ENCODE results near the gene VGLL3. TPM values are rescaled to one million over a fixed set of nuclear protein-coding genes. Genes with fewer than 3 reads are reported as not detected.

The VGLL3 gene, protein sequence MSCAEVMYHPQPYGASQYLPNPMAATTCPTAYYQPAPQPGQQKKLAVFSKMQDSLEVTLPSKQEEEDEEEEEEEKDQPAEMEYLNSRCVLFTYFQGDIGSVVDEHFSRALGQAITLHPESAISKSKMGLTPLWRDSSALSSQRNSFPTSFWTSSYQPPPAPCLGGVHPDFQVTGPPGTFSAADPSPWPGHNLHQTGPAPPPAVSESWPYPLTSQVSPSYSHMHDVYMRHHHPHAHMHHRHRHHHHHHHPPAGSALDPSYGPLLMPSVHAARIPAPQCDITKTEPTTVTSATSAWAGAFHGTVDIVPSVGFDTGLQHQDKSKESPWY
- total RNA-seq, result 10 to 100 TPM in 1 of 3 donors, 1 to 10 TPM in 2; 1.5 to 30.5 (median 6.3) TPM
- long read RNA-seq, donor 1, full-length matches to known transcripts, result 3 of 7 reads
- long read RNA-seq, donor 1, partial matches to known transcripts, result 0 of 7 reads
- long read RNA-seq, donor 1, other reads (novel, unspliced or antisense), result 4 of 7 reads
- long read RNA-seq, donor 2, result 0 reads

GRCh38 chr3:86990734-86991481, at the start of gene VGLL3:
VGLL3 (minus strand) TSS chr3:86991149; CDS start chr3:86990743, 406 bp downstream.
- intact Hi-C loops (cut with DNase I, micrococcal nuclease), result no loop called here
- DNase-seq (peak; percentile 32 to 68 (median 54)), ATAC-seq (peak; percentile 73)
- H3K4me3 ChIP-seq, result peak within 1 kb of the TSS; percentile 14
- no peaks in the 10 kb centered on the region for H3K9me3 ChIP-seq
- H3K36me3 ChIP-seq (ENCODE audit: low read depth), result no peaks in the 10 kb centered on the region
- no peak for TF ChIP-seq CTCF (IDR thresholded peaks at IDR 0.05)
- H3K4me1 ChIP-seq (ENCODE audit: low read depth), result peaks cover 3% of the 10 kb centered on the region

DNA sequence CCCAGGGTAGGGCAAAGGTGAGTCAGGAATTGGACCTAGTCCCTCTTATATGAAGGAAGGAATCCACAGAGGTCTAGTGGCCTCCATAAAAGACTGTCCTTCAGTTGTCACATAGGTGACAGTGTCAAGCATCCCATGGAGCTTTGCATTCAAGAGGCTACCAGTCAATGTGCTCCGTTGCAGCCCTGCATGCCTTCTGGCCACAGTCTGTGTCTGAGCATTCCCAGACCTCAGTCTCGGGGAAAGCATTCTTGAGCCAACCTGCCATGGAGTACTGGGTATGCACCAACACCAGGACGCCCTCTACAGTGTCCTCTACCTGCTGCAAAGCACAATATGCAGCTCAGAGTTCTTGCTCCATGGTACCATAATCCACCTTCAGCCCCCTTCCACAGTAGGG, 46.7 kb upstream of the VGLL3 start:
- no peaks in the 10 kb centered on the region for H3K9me3 ChIP-seq
- no peaks in the 10 kb centered on the region for H3K36me3 ChIP-seq (ENCODE audit: low read depth)
- DNase-seq (no peak), ATAC-seq (no peak)
- no peak overlapping the region for H3K4me3 ChIP-seq
- intact Hi-C loops (cut with DNase I, micrococcal nuclease), result no loop called here
- H3K4me1 ChIP-seq (ENCODE audit: low read depth), result no peaks in the 10 kb centered on the region
- no peak for TF ChIP-seq CTCF (IDR thresholded peaks at IDR 0.05)

GRCh38 chr3:87036671-87037070, 45.7 kb upstream of the VGLL3 start:
- DNase-seq (no peak), ATAC-seq (no peak)
- H3K4me1 ChIP-seq (ENCODE audit: low read depth), result no peaks in the 10 kb centered on the region
- no peak for TF ChIP-seq CTCF (IDR thresholded peaks at IDR 0.05)
- H3K36me3 ChIP-seq (ENCODE audit: low read depth), result no peaks in the 10 kb centered on the region
- intact Hi-C loops (cut with DNase I, micrococcal nuclease), result no loop called here
- H3K4me3 ChIP-seq, result no peak overlapping the region
- no peaks in the 10 kb centered on the region for H3K9me3 ChIP-seq

- TF ChIP-seq CTCF (IDR thresholded peaks at IDR 0.05), result no peak
- intact Hi-C loops (cut with DNase I, micrococcal nuclease), result no loop called here
These were observed 44.4 kb upstream of the VGLL3 start for GRCh38 chr3:87035339-87035738.

GRCh38 chr3:87033205-87033604, 42.3 kb upstream of the VGLL3 start:
- H3K4me3 ChIP-seq, result no peak overlapping the region
- intact Hi-C loops (cut with DNase I, micrococcal nuclease), result no loop called here
- ATAC-seq, result no peak
- TF ChIP-seq CTCF (IDR thresholded peaks at IDR 0.05), result no peak
- no peaks in the 10 kb centered on the region for H3K4me1 ChIP-seq (ENCODE audit: low read depth)
- no peak for DNase-seq
- no peaks in the 10 kb centered on the region for H3K9me3 ChIP-seq
- no peaks in the 10 kb centered on the region for H3K36me3 ChIP-seq (ENCODE audit: low read depth)

More at GRCh38 chr3:87035339-87035738, 44.4 kb upstream of the VGLL3 start:
- no peak for ATAC-seq
- DNase-seq, result no peak
- no peaks in the 10 kb centered on the region for H3K9me3 ChIP-seq
- no peak overlapping the region for H3K4me3 ChIP-seq
- no peaks in the 10 kb centered on the region for H3K36me3 ChIP-seq (ENCODE audit: low read depth)
- H3K4me1 ChIP-seq (ENCODE audit: low read depth), result no peaks in the 10 kb centered on the region
